GM12878 (cell line): ENCODE results near the gene GPATCH3. TPM values are rescaled to one million over a fixed set of nuclear protein-coding genes. Genes with fewer than 3 reads are reported as not detected.

Source experiments
- CBX3 ChIP-seq: fragments of 200-600 bp; sonication (generic); IDR thresholded peaks from 2 replicates; pipeline ENCODE4 v1.6.1; 2016; ENCODE audit warnings: low read depth, borderline replicate concordance
- DPF2 ChIP-seq: fragments of 450-650 bp; IDR thresholded peaks from 2 replicates; pipeline ENCODE4 v1.6.1; 2017; ENCODE audit warnings: mild to moderate bottlenecking
- GABPA ChIP-seq: IDR thresholded peaks from 2 replicates; pipeline ENCODE4 v1.6.1; 2014; ENCODE audit warnings: antibody characterized with exemption, low read depth, mild to moderate bottlenecking, inconsistent platforms
- HDAC6 ChIP-seq: fragments of 200-600 bp; sonication (generic); IDR thresholded peaks from one replicate; pipeline ENCODE4 v1.8.0; 2017; ENCODE audit warnings: antibody characterized with exemption; ENCODE audit not compliant: unreplicated experiment
- KDM1A ChIP-seq: fragments of 200-600 bp; sonication (generic); IDR thresholded peaks from 2 replicates; pipeline ENCODE4 v1.6.1; 2016; ENCODE audit warnings: borderline replicate concordance
- MYC ChIP-seq: IDR thresholded peaks from 2 replicates; pipeline ENCODE4 v1.6.1; 2011; ENCODE audit warnings: mild to moderate bottlenecking, low read length, moderate library complexity, inconsistent platforms; ENCODE audit not compliant: insufficient read depth, insufficient replicate concordance, insufficient read length, severe bottlenecking
- NBN ChIP-seq: fragments of 450-650 bp; IDR thresholded peaks from 2 replicates; pipeline ENCODE4 v1.6.1; 2016
- PAX5 ChIP-seq: IDR thresholded peaks from 2 replicates; pipeline ENCODE4 v1.6.1; 2011; ENCODE audit warnings: low read depth, low read length, borderline replicate concordance
- PML ChIP-seq: IDR thresholded peaks from 2 replicates; pipeline ENCODE4 v1.6.1; 2012; ENCODE audit warnings: low read length, inconsistent platforms
- REST ChIP-seq: IDR thresholded peaks from 2 replicates; pipeline ENCODE4 v1.6.1; 2012; ENCODE audit warnings: mild to moderate bottlenecking, low read depth, low read length
- SUZ12 ChIP-seq: fragments of 200-600 bp; sonication (generic); IDR thresholded peaks from one replicate; pipeline ENCODE4 v1.6.1; 2018; ENCODE audit warnings: antibody characterized with exemption, mild to moderate bottlenecking; ENCODE audit not compliant: unreplicated experiment
- TBL1XR1 ChIP-seq: IDR thresholded peaks from 2 replicates; pipeline ENCODE4 v1.6.1; 2012; ENCODE audit warnings: low read depth, low read length, improper control_type of control experiment
- USF1 ChIP-seq: IDR thresholded peaks from 2 replicates; pipeline ENCODE4 v1.6.1; 2011; ENCODE audit warnings: borderline replicate concordance, low read depth, mild to moderate bottlenecking, moderate library complexity, mixed read lengths, low read length; ENCODE audit not compliant: insufficient read depth; ENCODE audit errors: extremely low read length
- ZBTB40 ChIP-seq: fragments of 450-650 bp; IDR thresholded peaks from 2 replicates; pipeline ENCODE4 v1.6.1; 2016; ENCODE audit warnings: mild to moderate bottlenecking, moderate library complexity, borderline replicate concordance
- polyA plus RNA-seq, 11 experiments: library from polyadenylated mRNA; depleted of rRNA in 4 of 11; unstranded in 6 of 11; stranded (reverse) in 5 of 11; fragments of >200 nt; fragmentation: Nextera tagmentation in 4 of 11; fragmentation: Illumina TruSeq in 1 of 11; extraction: Ambion mirVana in 4 of 11; extraction: Trizol in 1 of 11; gene quantifications; 1 replicate in 1 of 11; 2 replicates in 10 of 11; pipeline versions ENCODE4 v1.2.1 to v1.2.3, GENCODE V29; 2011 to 2016; ENCODE audit warnings: inconsistent platforms in 2 of 11, missing spikeins in 2 of 11, low read depth in 1 of 11
- total RNA-seq, 4 experiments: library from RNA; depleted of rRNA in 3 of 4; stranded (reverse); fragments of >200 nt in 3 of 4; fragmentation: Illumina TruSeq in 1 of 4; extraction: Trizol in 1 of 4; gene quantifications; 2 replicates each; pipeline versions ENCODE4 v1.2.1 to v1.2.3, GENCODE V29; 2013 to 2021
- TF ChIP-seq, protein P1 (sequence below): fragments of 450-650 bp; IDR thresholded peaks from 2 replicates; pipeline ENCODE4 v1.6.1; 2017; ENCODE audit warnings: mild to moderate bottlenecking, low read depth, inconsistent platforms; ENCODE audit not compliant: poor library complexity, severe bottlenecking

The GPATCH3 gene
- total and polyA plus RNA-seq, 10 of the 15 experiments (the other 5 are each of a cell fraction or from before 2014, with no cell fraction given) = 0.56 to 13.4 (median 8.7) TPM

GRCh38 chr1:26900001-26900814 is at the start of gene GPATCH3 (continued):
- TF ChIP-seq ZBTB40 (peak; percentile 73), USF1 (peak; percentile 91), NBN (peak; percentile 69), GABPA (no peak), TBL1XR1 (no peak), PAX5 (peak; percentile 40; the same call in 1 of the 2 replicates), PML (peak; percentile 83; the same call in 1 of the 2 replicates), KDM1A (no peak), SUZ12 (no peak), DPF2 (no peak), HDAC6 (no peak), CBX3 (no peak), MYC (no peak), REST (no peak; the same call in 1 of the 2 replicates)
- TF ChIP-seq, protein P1, sequence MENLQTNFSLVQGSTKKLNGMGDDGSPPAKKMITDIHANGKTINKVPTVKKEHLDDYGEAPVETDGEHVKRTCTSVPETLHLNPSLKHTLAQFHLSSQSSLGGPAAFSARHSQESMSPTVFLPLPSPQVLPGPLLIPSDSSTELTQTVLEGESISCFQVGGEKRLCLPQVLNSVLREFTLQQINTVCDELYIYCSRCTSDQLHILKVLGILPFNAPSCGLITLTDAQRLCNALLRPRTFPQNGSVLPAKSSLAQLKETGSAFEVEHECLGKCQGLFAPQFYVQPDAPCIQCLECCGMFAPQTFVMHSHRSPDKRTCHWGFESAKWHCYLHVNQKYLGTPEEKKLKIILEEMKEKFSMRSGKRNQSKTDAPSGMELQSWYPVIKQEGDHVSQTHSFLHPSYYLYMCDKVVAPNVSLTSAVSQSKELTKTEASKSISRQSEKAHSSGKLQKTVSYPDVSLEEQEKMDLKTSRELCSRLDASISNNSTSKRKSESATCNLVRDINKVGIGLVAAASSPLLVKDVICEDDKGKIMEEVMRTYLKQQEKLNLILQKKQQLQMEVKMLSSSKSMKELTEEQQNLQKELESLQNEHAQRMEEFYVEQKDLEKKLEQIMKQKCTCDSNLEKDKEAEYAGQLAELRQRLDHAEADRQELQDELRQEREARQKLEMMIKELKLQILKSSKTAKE = peak; percentile 41
